Activated CD8-positive, alpha-beta T cell treated with anti-CD3 and anti-CD28 coated beads for 36 hours (primary cell): ENCODE data around the gene FBXO10. TPM values are rescaled to one million over a fixed set of nuclear protein-coding genes. Genes with fewer than 3 reads are reported as not detected.
A peak's percentile ranks its signal among the peaks of the same experiment; 100 is the strongest.
"Not testable (repeated sequence)": the region's sequence is repeated elsewhere in the genome, so short reads cannot be mapped to it uniquely, and the experiment has no call there.

Experiments used
- ATAC-seq: fragments of 200-7000 bp; cut with Tn5 transposase; one replicate; pipeline ENCODE4 v1.10.0; 2021; ENCODE audit warnings: mild to moderate bottlenecking, moderate library complexity
- CTCF ChIA-PET: fragments of 350-600 bp; sonication (Branson Sonifier 250); formaldehyde crosslinking; loops from one replicate; lab custom pipeline; 2021; ENCODE audit warnings: antibody characterized with exemption; lab: Charles Lee
- POLR2A ChIA-PET: fragments of 350-600 bp; sonication (Branson Sonifier 250); formaldehyde crosslinking; loops from one replicate; lab custom pipeline; 2021; ENCODE audit warnings: antibody characterized with exemption; lab: Charles Lee
- DNase-seq: peaks from one replicate; pipeline ENCODE4 v3.0.0-alpha.2; 2020
- H3K27ac Mint-ChIP-seq: one replicate; pipeline ENCODE4 v1.8.0; 2021; ENCODE audit warnings: mild to moderate bottlenecking, mixed read lengths
- H3K27me3 Mint-ChIP-seq: one replicate; pipeline ENCODE4 v1.8.0; 2021; ENCODE audit warnings: mixed read lengths
- H3K36me3 Mint-ChIP-seq: one replicate; pipeline ENCODE4 v1.8.0; 2021; ENCODE audit warnings: low read depth, mixed read lengths
- H3K4me1 Mint-ChIP-seq: one replicate; pipeline ENCODE4 v1.8.0; 2021; ENCODE audit warnings: low read depth, mixed read lengths
- H3K4me3 Mint-ChIP-seq: one replicate; pipeline ENCODE4 v1.8.0; 2021; ENCODE audit warnings: mild to moderate bottlenecking, moderate library complexity, mixed read lengths
- H3K9me3 Mint-ChIP-seq: one replicate; pipeline ENCODE4 v1.8.0; 2021; ENCODE audit warnings: mixed read lengths
- CTCF ChIP-seq: fragments of 200-600 bp; IDR thresholded peaks from one replicate; pipeline ENCODE4 v1.8.0; 2022; ENCODE audit warnings: antibody characterized with exemption, mild to moderate bottlenecking
- intact Hi-C: fragments of 100-400 bp; cut with micrococcal nuclease; formaldehyde crosslinking; loops from one replicate; pipeline ENCODE4 v1.10.0; 2022
- total RNA-seq, 2 experiments: library from RNA; stranded (reverse); gene quantifications; one replicate each; pipeline ENCODE4 v1.2.3, GENCODE V29; 2021

Gene FBXO10
- total RNA-seq, 2 experiments from 2014 or later = 2.5 to 3.6 TPM

DNA sequence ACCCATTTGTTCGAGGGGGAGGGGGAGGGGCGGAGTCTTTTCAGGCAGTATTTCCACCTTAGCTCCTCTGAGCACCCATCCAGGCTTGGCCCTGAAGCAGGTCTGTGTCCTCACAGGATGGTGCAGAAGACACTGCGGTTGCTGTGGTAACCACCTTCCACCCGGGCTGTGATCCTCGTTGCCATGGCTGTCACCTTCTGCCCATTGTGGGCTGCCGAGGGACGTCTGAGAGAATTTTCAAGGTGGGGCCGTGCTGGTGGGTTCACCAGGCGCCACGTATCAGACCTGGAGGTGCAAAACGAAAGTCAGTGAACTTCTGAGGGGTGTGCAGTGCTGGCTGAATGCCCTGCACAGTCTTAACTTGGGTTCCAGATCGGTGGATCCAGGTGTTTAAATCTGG is 63.7 kb downstream of the FBXO10 start:
- ChIA-PET POLR2A (interaction anchor here (0.6 to 2.1 kb wide), 2 partner anchors 14 to 18 kb away, joined by 3 to 10 read pairs; no protein-coding TSS in a partner anchor), CTCF (no interaction called here)
- H3K36me3 Mint-ChIP-seq = peaks cover 3% of the 10 kb centered on the region
- ATAC-seq (peak; percentile 38), DNase-seq (peak; percentile 24)
- H3K27ac Mint-ChIP-seq = no peak overlapping the region
- no peaks in the 10 kb centered on the region for H3K27me3 Mint-ChIP-seq
- intact Hi-C loops = loop anchor here (10.0 kb wide), 1 partner anchor 58 kb away; no protein-coding TSS in a partner anchor
- H3K4me1 Mint-ChIP-seq = peaks cover 3% of the 10 kb centered on the region
- no peak for TF ChIP-seq CTCF
- H3K9me3 Mint-ChIP-seq = no peaks in the 10 kb centered on the region
- H3K4me3 Mint-ChIP-seq = no peak overlapping the region

GRCh38 chr9:37511016-37512010 is 64.9 kb downstream of the FBXO10 start:
- POLR2A ChIA-PET = interaction anchor here (0.6 to 2.1 kb wide), 3 partner anchors 13 to 63 kb away, joined by 3 to 10 read pairs (median 4); no protein-coding TSS in a partner anchor
- H3K4me1 Mint-ChIP-seq = peaks cover 3% of the 10 kb centered on the region
- CTCF ChIA-PET = interaction anchor here (1.3 to 1.7 kb wide), 2 partner anchors 25 to 31 kb away, joined by 3 to 6 read pairs; partner anchors contain the start of gene POLR1E
- TF ChIP-seq CTCF = no peak
- ATAC-seq = peak; percentile 45
- peaks cover 8% of the 10 kb centered on the region for H3K36me3 Mint-ChIP-seq
- no peak overlapping the region for H3K4me3 Mint-ChIP-seq
- DNase-seq = peak; percentile 33
- H3K27ac Mint-ChIP-seq = no peak overlapping the region
- no peaks in the 10 kb centered on the region for H3K9me3 Mint-ChIP-seq
- H3K27me3 Mint-ChIP-seq = no peaks in the 10 kb centered on the region
- intact Hi-C loops = loop anchor here (10.0 kb wide), 1 partner anchor 57 kb away; no protein-coding TSS in a partner anchor

DNA sequence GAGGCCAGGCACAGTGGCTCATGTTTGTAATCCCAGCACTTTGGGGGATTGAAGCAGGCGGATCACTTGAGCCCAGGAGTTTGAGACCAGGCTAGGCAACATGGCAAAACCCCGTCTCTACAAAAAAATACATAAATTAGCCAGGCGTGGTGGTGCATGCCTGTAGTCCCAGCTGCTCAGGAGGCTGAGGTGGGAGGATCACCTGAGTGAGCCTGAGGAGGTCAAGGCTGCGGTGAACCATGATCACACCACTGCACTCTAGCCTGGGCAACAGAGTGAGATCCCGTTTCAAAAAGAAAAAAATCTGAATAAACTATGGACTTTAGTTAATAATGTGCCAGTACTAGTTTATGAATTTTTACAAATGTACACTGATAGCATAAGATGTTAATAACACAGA is 66.1 kb downstream of the FBXO10 start:
- ChIA-PET CTCF (interaction anchor here (1.1 to 1.3 kb wide), 2 partner anchors 29 to 95 kb away, joined by 3 to 5 read pairs; no protein-coding TSS in a partner anchor), POLR2A (interaction anchor here (1.4 to 1.9 kb wide), 3 partner anchors 14 to 82 kb away, joined by 3 to 8 read pairs (median 4); partner anchors contain the start of gene TOMM5)
- H3K9me3 Mint-ChIP-seq, H3K27me3 Mint-ChIP-seq, H3K27ac Mint-ChIP-seq, DNase-seq, ATAC-seq, H3K4me1 Mint-ChIP-seq, H3K4me3 Mint-ChIP-seq: not testable (repeated sequence)
- intact Hi-C loops = loop anchor here (10.0 kb wide), 1 partner anchor 55 kb away; no protein-coding TSS in a partner anchor
- H3K36me3 Mint-ChIP-seq = peaks cover 10% of the 10 kb centered on the region

- H3K4me3 Mint-ChIP-seq = no peak overlapping the region
- intact Hi-C loops = no loop called here
- no peak overlapping the region for H3K27ac Mint-ChIP-seq
- peaks cover 13% of the 10 kb centered on the region for H3K36me3 Mint-ChIP-seq
- ATAC-seq = no peak
- H3K9me3 Mint-ChIP-seq = no peaks in the 10 kb centered on the region
- no peaks in the 10 kb centered on the region for H3K27me3 Mint-ChIP-seq
- DNase-seq = no peak
- no peak for TF ChIP-seq CTCF
- ChIA-PET POLR2A (interaction anchor here (0.6 to 1.9 kb wide), 4 partner anchors 14 to 83 kb away, joined by 3 to 8 read pairs (median 4); partner anchors contain the start of gene TOMM5), CTCF (interaction anchor here (1.1 kb wide), 1 partner anchor 94 kb away, joined by 5 read pairs; no protein-coding TSS in a partner anchor)
- H3K4me1 Mint-ChIP-seq = peaks cover 3% of the 10 kb centered on the region
These were observed 66.6 kb downstream of the FBXO10 start for GRCh38 chr9:37509536-37509935.

- Mint-ChIP-seq H3K27ac (no peak overlapping the region), H3K27me3 (no peaks in the 10 kb centered on the region), H3K4me3 (no peak overlapping the region), H3K9me3 (no peaks in the 10 kb centered on the region), H3K4me1 (peaks cover 6% of the 10 kb centered on the region), H3K36me3 (peaks cover 15% of the 10 kb centered on the region)
- intact Hi-C loops = no loop called here
- ChIA-PET POLR2A (interaction anchor here (0.6 to 1.9 kb wide), 4 partner anchors 13 to 83 kb away, joined by 3 to 8 read pairs (median 4); partner anchors contain the start of gene TOMM5), CTCF (interaction anchor here (1.1 to 1.5 kb wide), 2 partner anchors 85 to 93 kb away, joined by 4 to 5 read pairs; no protein-coding TSS in a partner anchor)
- ATAC-seq = no peak
- no peak for DNase-seq
- no peak for TF ChIP-seq CTCF
These were observed 67.4 kb downstream of the FBXO10 start for GRCh38 chr9:37508834-37509206.
